ENCODE measurements around the gene SLC7A14. TPM values are rescaled to one million over a fixed set of nuclear protein-coding genes. Genes with fewer than 3 reads are reported as not detected.

SLC7A14 gene
- total and polyA plus RNA-seq, 2 of the 13 experiments (the other 11 are each of a cell fraction or from before 2014, with no cell fraction given), result not detected

GRCh38 chr3:170499562-170500156, 86.2 kb downstream of the SLC7A14 start (continued):
- TF ChIP-seq FOXP1 (IDR thresholded peaks at IDR 0.05), result no peak
- no peak for TF ChIP-seq FOXP1 (CRISPR knock-in tag; IDR thresholded peaks at IDR 0.05)
- 0 out of 2 replicates have a peak, but pooled peaks have one; percentile 7 for TF ChIP-seq RARA (CRISPR knock-in tag; IDR thresholded peaks at IDR 0.05)
- no peak for TF ChIP-seq ZNF800 (CRISPR knock-in tag; IDR thresholded peaks at IDR 0.05)
- TF ChIP-seq ZNF441 (CRISPR knock-in tag; IDR thresholded peaks at IDR 0.05; ENCODE audit: borderline replicate concordance), result no peak
- no peak for TF ChIP-seq ZNF503 (CRISPR knock-in tag; IDR thresholded peaks at IDR 0.05)
- no peak for TF ChIP-seq SMAD9 (CRISPR knock-in tag; IDR thresholded peaks at IDR 0.05)
- TF ChIP-seq ATAD3A (CRISPR knock-in tag; IDR thresholded peaks at IDR 0.05), result no peak
- TF ChIP-seq HMG20B (CRISPR knock-in tag; conservative IDR thresholded peaks at IDR 0.05), result no peak
- no peak for TF ChIP-seq MEIS2 (CRISPR knock-in tag; IDR thresholded peaks at IDR 0.05)
- TF ChIP-seq MTERF4 (CRISPR knock-in tag; IDR thresholded peaks at IDR 0.05), result no peak
- TF ChIP-seq SNAPC5 (CRISPR knock-in tag; IDR thresholded peaks at IDR 0.05; ENCODE audit: borderline replicate concordance), result no peak
- TF ChIP-seq SNAI1 (CRISPR knock-in tag; IDR thresholded peaks at IDR 0.05; ENCODE audit: borderline replicate concordance), result no peak
- no peak for TF ChIP-seq SMARCE1 (IDR thresholded peaks at IDR 0.05; ENCODE audit: borderline replicate concordance)
- TF ChIP-seq ZBTB7A (CRISPR knock-in tag; IDR thresholded peaks at IDR 0.05), result no peak
- TF ChIP-seq HMGXB3 (CRISPR knock-in tag; IDR thresholded peaks at IDR 0.05; ENCODE audit: borderline replicate concordance), result no peak; the same call in 1 of the 2 replicates
- TF ChIP-seq NFE2 (CRISPR knock-in tag; IDR thresholded peaks at IDR 0.05), result no peak
- no peak for TF ChIP-seq NFIB (CRISPR knock-in tag; IDR thresholded peaks at IDR 0.05; ENCODE audit: borderline replicate concordance)
